A204.1 (cell line): ENCODE results near the gene URI1.

ENCODE experiments used
- FAIRE-seq: peaks from 2 replicates; lab custom pipeline; 2012; peaks lifted over from hg19 to GRCh38; lab: Jason Lieb, UNC

Gene URI1

DNA sequence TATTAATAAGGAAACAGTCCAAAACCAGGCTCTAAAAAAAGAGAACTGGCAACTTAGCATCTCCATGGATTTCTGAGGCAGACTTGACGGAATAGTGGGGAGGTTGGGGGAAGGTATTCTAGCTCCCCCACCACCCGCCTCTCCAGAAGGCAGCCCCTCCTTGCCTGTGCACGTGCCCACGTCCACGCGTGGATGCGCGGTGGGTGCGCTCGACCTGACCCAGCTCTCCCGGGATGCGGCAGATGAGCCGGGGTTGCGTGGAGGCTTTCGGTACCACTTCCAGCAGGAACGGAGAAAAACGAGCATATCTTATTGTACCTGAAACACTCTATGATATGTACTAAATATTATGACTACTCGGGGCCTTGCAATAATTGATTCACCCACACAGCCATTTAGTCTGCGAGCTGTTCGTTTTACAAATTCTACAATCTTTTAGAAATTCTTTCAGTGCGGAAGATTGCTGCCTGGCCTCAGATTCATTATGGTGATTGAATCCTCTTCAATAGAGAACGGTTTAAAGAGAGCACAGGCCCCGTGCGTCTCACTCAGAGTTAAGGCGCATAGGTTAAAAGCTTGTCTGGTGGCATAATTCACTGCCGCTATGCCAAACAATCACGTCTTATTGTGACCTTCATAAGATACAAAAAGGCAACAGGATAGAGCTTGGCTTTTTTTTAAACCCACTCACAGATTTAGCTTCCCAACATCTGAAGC is 117.9 kb downstream of the URI1 start:
- FAIRE-seq, result no peak

DNA sequence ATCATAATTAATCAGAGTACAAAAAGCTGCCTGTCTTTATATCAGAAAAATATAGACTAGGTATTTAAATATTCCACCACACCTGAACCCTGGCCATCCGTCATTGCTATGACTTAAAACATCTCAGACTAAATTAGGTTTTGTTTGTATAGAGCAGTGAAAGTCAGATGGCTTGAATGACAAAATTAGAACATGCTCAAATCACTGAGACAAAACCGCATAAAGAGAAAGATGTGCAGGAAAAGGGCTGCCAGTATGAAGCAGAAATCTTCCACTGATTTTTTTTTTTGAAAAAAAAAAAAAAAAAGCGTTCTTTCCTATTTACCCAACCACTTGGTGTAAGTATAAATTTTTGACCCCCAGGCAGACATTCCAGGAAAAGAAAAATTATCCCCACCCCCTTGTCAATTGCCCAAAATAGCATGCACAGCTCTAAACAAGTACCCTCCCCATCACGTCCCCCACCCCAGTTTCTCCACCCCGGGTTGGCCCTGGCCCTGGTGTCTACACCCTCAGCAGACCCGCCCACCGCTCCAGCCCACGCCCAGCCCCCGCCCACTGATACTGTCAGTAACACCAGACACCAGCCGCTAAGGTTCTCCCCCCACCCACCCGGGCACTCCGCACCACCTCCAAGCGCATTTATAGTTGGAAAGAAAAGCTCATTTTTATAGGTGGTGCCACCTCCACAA is 118.6 kb downstream of the URI1 start:
- no peak for FAIRE-seq

DNA sequence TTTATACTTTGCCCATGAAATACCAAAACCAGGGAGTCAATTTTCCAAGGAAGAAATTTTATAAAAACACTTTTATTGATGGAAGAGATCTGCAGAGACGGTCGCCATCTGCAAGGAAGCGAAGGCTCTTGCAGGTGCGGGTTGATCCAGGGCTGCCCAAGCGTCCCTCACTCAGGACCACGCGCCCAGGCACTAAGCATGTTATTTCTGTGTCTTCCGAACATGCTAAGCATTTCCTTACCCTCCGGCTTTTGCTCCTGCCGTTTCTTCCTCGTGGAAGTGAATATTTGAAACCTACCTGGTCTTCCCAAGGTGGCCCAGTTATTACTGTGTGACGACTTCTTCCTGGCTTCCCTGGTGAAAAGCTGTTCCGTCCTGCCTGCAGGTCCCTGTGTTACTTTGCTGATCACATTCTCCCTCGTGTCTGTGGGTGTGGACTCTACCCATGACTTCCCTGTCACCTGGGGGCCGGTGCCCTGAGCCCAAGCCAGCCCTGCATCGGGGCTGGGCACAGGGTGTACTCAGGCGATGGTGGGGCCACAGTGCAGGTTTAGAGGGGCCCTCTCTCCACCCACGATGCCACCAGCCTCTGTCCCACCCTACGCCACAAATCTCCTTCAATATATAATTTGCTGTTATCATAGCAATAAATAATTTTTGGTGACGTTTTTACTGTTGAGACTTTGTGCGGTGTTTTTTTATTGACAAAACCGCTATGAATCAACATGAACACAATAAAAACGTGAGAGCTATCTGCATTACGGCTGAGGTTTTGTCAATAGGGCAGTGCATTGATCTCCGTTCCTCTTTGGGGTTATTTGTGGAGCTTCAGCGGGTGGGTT is 119.4 kb downstream of the URI1 start:
- FAIRE-seq, result no peak

DNA sequence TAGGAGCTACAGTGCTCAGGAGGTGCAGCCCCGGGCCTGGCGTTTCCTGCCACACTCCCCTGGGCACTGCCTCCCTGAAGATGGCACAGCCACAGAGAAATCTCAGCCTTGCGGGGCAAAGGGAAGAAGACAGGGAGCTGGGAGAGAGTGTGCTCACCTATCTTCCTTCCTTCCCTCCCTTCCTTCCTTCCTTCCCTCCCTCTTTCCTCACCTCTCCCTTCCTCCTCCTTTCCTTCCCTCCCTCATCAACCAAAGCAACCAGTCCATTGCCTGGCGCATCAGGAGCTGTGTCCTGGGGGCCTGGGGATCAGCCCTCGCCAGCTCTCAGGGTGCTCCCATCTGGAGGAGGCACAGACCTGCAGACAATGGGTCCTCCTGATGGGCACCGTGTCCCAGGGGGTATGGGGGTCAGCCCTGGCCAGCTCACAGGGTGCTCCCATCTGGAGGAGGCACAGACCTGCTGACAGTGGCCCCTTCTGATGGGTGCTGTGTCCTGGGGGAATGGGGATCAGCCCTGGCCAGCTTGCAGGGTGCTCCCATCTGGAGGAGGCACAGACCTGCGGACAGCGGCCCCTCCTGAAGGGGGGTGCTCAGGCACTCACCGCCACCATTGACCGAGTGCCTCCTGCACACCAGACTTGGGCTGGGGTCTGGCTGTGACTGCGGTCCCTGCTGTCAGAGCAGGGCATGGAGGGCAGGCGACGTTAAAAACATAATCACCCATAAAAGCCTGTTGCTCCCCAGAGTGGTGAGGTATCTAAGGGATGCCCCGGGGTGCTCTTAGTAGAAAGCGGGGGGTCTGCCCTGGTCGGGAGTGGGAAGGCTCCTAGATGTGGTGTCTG is 120.2 kb downstream of the URI1 start:
- no peak for FAIRE-seq

DNA sequence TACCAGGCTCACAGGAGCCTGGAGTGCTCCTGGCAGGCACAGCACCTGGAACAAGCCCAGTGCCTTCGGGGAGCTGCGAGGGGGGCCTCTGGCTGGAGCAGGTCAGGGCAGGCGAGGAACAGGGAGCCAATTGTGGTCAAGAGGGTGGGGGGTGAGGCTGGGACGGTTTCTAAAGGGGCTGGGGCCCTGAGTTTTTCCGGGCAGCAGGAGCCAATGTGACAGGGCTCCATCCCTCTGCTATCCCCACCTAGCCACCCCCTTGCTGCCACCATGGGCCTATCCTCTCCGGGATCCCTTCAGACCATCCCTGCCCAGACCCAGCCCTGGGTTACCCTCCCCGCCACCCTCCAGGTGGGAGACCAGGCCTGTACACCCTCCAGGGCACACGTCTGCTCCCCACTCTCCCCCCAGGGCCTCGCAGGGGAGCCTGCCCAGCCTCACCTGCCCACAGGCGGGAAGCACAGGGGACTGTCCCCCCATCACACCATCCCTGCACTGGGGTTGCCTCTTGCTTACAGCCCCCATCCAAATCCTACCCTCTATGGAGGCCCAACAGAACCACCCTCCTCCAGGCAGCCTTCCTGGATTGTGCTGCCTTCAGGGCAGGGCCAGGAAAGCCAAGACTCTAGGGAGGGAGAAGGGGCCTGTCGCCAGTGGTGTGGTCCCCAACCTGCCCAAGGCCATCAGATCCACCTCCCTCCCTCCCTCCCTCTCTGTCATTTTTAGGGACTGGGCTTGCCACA is 121.0 kb downstream of the URI1 start:
- no peak for FAIRE-seq

DNA sequence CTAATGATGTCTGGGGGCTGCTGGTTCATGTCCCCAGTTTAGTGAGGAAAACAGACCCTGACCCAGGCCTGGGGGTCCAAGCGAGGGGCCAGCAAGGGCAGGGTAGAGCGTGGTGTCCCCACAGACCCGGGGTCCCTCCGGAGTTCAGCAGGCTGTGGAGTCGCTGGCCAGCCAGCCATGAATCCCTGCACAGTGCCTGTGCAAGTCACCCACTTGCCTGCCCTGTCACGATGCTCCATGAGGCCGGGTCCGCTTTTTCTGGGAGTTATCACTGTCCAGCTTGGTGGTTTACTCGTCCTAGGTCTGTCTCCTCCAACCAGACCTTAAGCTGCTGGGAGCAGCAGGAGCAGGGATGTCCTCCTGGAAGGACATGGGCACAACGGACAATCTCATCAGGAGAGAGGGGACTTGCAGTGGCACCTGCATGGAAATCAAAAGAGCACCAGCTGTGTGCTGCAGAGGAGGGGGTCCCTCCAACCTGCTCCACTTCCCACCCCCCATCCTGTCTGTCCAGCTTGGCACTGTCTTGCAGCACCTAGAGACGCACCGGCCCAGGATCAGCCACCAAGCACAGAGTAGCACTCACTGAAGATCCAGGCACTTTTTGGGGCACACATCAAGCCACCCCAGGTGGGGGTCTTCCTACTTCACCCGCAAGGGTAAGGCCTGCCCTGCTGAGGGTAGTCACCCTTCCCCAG is 121.8 kb downstream of the URI1 start:
- no peak for FAIRE-seq

DNA sequence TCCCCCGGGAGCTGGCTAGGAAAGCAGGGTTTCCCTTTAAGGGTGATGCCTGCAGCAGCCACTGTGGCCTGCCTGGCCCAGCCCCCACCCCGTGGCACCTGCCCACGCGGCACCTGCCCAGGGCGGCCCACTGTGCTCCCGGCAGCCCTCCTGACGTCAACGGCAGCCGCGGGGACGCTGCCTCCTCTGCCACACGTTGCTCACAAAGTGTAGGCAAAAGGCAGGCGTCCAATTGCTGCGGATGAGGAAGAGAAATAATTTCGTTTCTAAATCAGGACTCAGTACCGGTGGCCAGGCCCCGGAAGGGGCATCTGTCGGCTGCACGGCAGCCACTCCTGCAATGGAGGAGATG is 122.3 kb downstream of the URI1 start:
- FAIRE-seq, result no peak

DNA sequence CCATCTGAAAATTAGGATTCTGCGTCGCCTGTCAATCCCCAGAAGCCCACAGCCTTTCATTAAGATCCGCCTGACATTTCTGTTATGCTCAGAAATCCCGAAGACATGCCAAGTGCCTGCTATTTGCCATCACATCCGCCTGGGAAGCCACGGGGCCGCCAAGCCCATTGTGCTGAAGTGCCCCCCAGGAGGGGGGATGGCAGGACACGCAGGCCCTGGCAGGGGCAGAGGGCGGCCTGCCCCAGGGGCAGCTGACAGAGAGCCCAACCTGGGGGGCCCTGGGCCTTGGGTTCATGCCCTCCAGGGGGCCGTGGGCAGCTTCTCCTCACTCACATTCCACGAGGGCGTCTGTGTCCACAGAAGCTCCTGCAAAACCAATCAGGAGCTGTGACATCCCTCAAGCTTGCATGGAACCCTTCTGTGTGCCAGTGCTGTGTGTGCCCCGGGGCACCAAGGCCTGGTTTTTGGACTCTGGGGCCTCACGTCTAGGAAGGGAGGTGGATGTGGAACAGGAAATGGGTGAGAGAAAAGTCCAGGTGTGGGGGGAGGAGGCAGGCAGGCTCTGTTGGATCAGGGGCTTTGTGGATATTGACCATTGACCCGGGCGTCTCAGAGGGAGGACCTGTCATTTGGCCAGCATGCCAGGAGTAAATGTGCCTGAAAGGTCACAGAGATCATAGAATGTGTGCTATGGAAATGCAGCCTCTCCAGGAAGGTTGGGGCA is 122.9 kb downstream of the URI1 start:
- FAIRE-seq, result no peak

DNA sequence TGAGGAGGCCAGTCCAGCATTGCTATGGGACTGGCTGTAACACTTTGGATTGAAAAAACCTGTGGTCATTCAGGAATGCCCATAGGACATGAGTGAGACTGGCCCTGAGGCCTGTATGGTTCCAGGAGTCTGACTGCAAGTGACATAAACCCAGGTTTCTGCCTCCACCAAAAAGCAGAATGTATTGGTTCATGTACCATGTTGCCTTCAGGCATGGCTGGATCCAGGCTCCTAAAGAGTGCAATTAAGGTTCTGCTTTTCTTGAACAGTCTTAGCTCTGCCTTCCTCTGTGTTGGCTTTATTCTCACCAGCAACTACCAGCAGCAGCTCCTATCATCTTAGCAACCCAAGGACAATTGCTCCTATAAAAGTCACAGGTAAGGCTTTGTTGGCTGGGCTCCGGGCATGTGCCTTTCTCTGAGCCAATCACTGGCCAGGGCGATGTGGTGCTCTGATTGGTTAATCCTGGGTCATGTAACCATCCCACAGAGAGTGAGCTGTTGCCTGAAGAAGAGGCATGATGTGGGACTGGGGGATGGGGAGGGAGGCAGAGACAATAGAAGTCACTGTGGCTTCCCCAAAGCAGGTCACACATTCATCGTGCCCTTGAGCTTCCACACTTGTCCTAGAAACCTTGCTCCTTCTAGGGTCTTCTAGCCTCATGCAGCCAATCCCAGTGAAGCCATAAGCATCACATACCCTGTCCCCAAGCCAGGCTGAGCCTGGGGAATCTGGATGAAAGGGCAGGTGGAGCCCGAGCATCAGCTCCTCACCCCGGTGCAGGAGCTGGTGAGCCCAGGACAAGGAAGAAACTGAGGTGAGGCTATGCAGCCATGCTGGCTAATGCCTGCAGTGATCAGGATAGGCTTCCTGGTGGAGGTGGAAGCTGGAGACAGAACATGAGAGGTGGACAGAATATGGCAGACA is 123.9 kb downstream of the URI1 start:
- no peak for FAIRE-seq
